NCI-H187 (cell line): ENCODE data around the gene INVS.

Experiments used
- DNase-seq, 2 experiments: peaks; one replicate each; lab custom pipeline; 2025; lab: John Stamatoyannopoulos, UW

Gene INVS

DNA sequence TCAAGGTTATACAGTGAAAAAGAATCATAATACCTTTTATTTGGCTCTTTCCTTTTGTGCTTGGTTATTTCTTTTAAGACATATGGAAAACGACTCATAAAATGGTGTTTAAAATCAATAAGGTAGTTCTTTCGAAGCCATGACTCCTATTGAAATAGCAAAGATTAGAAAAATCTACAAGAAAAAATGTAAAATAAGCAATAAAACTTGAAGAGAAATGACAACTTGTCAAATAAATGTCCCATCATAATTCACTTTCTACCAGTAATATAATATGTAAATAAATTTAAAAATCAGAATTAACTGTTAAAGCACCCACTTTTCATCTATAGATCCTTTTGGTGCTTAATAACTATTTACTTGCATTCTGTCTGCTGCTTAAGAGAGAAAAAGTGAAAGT is 241.2 kb downstream of the INVS start:
- DNase-seq, result no peak

GRCh38 chr9:100341889-100342288 is 242.8 kb downstream of the INVS start:
- DNase-seq, result no peak

DNA sequence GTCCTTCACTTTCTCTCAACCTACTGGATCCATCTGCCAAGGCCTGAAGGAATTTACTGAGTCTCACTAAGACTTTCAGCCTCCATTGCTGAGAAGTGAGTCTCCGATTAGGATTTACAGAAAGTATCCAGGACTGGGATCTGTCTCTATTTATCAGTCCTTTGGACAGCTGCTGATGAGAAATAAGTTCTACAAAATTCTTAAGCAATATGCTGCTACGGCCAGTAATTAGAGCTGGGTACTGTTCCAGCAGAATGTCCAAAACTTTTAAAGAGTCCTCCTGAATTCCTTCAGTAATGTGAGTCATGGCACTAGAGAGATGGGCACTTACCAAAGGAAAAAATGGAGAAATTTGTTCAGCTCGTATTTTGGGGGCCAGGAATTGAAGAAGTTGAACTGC is 247.8 kb downstream of the INVS start:
- no peak for DNase-seq

- DNase-seq, result no peak
Observed at GRCh38 chr9:100350188-100350587, 251.1 kb downstream of the INVS start.
